GM18951 (cell line): ENCODE measurements around the gene MIER2.

Source experiments
- POLR2A ChIP-seq: IDR thresholded peaks from 4 replicates; pipeline ENCODE4 v1.6.1; 2011; ENCODE audit warnings: mild to moderate bottlenecking; ENCODE audit not compliant: insufficient read length, insufficient read depth; ENCODE audit errors: extremely low read depth
- in situ Hi-C: fragments of 300-500 bp; cut with MboI; formaldehyde crosslinking; loops from one replicate; pipeline ENCODE4 v1.12.0; 2022; ENCODE audit warnings: low sequenced_read_pairs, mixed read lengths, inconsistent platforms; ENCODE audit not compliant: unreplicated experiment

Gene MIER2

DNA sequence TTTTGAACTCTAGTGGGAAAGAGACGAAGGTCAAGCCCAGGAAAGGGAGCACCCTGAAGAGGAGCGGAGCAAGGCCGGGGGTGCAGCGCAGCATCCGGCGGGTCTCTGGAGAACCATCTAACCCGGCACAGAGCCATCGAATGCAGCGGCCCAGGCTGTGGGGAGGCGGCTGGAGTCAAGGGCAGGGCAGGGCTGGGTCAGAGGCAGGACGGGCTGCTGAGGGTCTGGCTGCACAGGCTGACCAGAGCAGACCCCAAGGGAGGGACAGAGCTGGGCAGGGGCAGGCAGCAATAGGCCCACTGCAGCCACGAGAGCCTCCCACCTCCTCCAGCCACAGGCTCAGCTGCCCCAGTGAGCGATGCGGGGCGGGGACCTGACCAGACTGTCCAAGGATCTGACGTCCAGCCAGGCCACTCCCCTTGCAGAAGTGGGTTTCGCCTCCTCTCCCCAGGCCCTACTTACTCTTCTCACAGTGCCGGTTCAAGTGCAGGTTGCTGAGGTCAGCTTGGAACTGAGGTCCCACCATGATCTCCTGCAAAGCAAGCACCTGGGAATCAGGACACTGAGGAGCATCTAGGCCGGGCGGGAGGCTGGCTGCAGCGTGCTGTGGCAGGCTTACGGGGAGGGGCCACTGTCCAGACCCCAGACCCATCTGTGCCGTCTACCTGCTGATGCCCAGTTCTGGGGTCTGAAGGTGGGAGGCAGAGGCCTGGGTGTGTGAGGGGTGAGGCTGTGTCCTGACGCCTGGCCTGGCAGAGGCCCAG is 19.2 kb downstream of the MIER2 start:
- TF ChIP-seq POLR2A = no peak
- in situ Hi-C loops = no loop called here

DNA sequence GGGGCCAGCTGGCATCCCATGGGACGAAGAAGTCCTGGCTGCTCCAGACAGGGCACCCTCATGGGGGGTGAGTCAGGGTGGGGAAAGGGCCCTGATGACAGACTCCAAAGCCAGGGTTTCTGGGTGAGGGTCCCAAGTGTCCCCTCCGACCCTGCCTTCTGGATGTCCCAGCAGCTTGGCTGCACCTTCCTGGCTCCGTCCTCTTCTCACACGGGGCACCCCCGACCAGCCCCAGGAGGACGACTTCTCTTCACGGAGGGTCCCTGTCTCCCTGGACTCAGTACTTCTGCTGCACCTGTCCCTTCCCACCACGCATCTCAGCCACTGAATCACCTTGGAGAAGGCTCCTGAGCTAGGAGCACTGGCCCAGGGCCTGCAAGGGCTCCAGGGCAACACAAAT is 19.9 kb downstream of the MIER2 start:
- in situ Hi-C loops = no loop called here
- no peak for TF ChIP-seq POLR2A

- in situ Hi-C loops = no loop called here
- no peak for TF ChIP-seq POLR2A
These were observed 22.0 kb downstream of the MIER2 start for GRCh38 chr19:322616-323015.

- no peak for TF ChIP-seq POLR2A
- in situ Hi-C loops = no loop called here
These were observed 26.2 kb downstream of the MIER2 start for GRCh38 chr19:318509-318774.

DNA sequence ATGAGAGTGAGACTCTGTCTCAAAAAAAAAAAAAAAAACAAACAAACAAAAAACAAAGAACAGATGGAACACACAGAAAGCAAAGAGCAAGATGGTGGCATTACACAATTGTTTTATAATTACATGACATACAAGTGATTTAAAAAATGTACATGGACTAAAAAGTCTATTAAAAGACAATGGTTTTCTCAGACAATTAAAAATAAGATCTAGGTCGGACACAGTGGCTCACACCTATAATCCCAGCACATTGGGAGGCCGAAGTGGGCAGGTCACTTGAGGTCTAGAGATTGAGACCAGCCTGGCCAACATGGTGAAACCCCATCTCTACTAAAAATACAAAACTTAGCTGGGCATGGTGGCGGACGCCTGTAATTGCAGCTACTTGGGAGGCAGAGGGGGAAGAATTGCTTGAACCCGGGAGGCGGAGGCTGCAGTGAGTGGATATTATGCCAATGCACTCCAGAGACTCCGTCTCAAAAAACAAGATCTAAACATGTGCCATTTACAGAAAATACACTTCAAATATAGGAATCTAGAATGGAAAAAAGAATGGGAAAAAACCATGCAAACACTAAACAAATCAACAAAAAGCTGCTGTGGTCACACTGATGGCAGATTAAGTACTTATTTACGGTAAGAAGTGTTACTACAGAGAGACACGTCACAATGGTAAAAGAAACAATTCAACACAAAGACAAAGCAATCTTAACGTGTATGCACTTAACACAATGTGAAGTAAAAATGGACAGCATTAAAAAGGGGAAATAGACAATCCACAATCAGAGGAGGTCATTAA is 26.7 kb downstream of the MIER2 start:
- no peak for TF ChIP-seq POLR2A

DNA sequence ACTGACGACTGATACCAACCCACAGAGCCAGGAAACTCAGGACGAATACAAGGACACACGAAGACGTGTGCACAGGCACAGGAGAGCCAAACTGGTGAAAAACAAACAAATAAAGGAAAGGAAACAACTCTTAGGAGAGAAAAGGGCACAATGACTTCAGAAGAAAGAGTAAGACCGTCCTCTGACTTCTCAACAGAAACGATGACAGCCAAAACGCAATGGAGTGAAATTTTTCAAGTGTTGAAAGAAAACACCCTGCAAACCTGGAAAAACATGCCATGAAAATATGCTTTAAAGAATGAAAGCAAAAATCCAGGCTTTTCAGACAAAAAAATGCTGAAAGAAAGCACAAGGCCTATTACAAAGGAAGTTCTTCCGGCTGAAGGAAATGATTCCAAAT is 28.8 kb downstream of the MIER2 start:
- in situ Hi-C loops = no loop called here
- TF ChIP-seq POLR2A = no peak

More for the DNA sequence above, 26.7 kb downstream of the MIER2 start:
- in situ Hi-C loops = no loop called here

- in situ Hi-C loops = no loop called here
These were observed 30.4 kb downstream of the MIER2 start for GRCh38 chr19:313988-314815.

GRCh38 chr19:313169-313987 is 31.2 kb downstream of the MIER2 start:
- TF ChIP-seq POLR2A = no peak
- in situ Hi-C loops = no loop called here

More at GRCh38 chr19:313988-314815, 30.4 kb downstream of the MIER2 start:
- no peak for TF ChIP-seq POLR2A

- no peak for TF ChIP-seq POLR2A
- in situ Hi-C loops = no loop called here
These were observed 32.8 kb downstream of the MIER2 start for GRCh38 chr19:311813-312261.

DNA sequence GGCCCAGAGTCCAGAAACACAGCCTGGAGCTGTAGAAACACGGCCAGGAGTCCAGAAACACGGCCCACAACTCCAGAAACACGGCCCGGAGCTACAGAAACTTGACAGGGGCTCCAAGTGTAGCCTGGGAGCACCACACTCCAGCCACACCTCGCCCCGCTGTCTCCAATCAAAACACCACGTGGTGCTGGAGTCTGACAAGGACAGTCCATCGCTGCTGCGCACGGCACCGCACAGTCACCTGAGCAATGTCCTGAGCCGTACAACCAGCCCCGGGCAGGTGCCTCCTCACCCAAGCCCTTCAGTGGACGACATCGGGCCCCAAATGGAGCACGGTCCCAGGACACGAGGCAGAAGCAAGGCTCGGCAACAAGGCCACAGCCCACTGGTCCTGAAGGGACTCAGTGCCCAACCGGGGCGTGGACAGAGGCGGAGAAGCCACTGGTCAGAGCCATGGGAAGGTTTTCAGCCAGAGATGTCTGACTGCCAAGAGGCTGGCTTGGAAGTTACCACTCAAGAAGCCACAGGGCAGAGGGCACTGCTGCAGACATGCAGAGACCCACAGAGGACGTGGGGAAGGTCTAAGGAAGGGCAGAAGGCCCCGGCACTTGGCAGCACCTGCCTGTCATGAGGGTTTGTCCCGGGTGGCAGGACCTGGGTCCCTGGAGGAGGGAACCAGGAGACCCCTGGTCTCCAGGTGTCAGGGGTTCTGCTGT is 33.7 kb downstream of the MIER2 start:
- in situ Hi-C loops = no loop called here
- TF ChIP-seq POLR2A = no peak

DNA sequence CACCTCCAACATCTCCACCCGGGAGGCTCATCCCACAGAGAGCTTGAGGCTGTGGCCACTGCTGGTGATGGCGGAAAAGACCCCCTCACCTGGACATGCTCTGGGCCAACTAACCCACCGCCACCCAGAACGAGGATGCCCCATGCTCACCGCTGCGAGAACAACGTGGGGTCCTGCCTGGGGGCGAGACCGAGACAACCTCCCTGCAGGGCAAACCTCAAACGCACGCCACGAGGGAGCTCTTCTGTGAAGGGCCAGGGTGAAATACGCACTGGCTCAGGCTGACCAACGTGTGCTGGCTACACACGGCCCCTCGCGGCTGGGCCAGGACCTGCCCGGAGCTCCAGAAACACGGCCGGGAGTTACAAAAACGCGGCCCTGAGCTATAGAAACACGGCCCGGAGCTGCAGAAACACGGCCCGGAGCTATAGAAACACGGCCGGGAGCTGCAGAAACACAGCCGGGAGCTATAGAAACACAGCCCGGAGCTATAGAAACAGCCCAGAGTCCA is 34.4 kb downstream of the MIER2 start:
- in situ Hi-C loops = no loop called here
- TF ChIP-seq POLR2A = no peak

GRCh38 chr19:309206-309565 is 35.4 kb downstream of the MIER2 start:
- TF ChIP-seq POLR2A = no peak
- in situ Hi-C loops = no loop called here
